ENCODE measurements around the gene PDE7B.
"Not testable (repeated sequence)": the region's sequence is repeated elsewhere in the genome, so short reads cannot be mapped to it uniquely, and the experiment has no call there.

Gene PDE7B

GRCh38 chr6:136112262-136112661, 260.8 kb downstream of the PDE7B start:
- DNase-seq (ENCODE audit: low spot score): no peak

GRCh38 chr6:136113736-136114173, 262.3 kb downstream of the PDE7B start:
- peak; percentile 67 for DNase-seq (ENCODE audit: low spot score)

GRCh38 chr6:136114661-136115060, 263.2 kb downstream of the PDE7B start:
- no peak for DNase-seq (ENCODE audit: low spot score)

GRCh38 chr6:136115941-136116340, 264.4 kb downstream of the PDE7B start:
- DNase-seq (ENCODE audit: low spot score): no peak

GRCh38 chr6:136117081-136117480, 265.6 kb downstream of the PDE7B start:
- DNase-seq (ENCODE audit: low spot score): no peak

- no peak for DNase-seq (ENCODE audit: low spot score)
Observed at GRCh38 chr6:136118787-136119186, 267.3 kb downstream of the PDE7B start.

GRCh38 chr6:136123468-136123867, 272.0 kb downstream of the PDE7B start:
- no peak for DNase-seq (ENCODE audit: low spot score)

- no peak for DNase-seq (ENCODE audit: low spot score)
Observed at GRCh38 chr6:136125585-136125984, 274.1 kb downstream of the PDE7B start.

- no peak for DNase-seq (ENCODE audit: low spot score)
Observed at GRCh38 chr6:136127873-136128272, 276.4 kb downstream of the PDE7B start.

- DNase-seq (ENCODE audit: low spot score): no peak
Observed at GRCh38 chr6:136129365-136129764, 277.9 kb downstream of the PDE7B start.

- no peak for DNase-seq (ENCODE audit: low spot score)
Observed at GRCh38 chr6:136134268-136134667, 282.8 kb downstream of the PDE7B start.

GRCh38 chr6:136134751-136135150, 283.2 kb downstream of the PDE7B start:
- DNase-seq (ENCODE audit: low spot score): no peak

- DNase-seq (ENCODE audit: low spot score): no peak
Observed at GRCh38 chr6:136136274-136136673, 284.8 kb downstream of the PDE7B start.

GRCh38 chr6:136137008-136137692, 285.6 kb downstream of the PDE7B start:
- no peak for DNase-seq (ENCODE audit: low spot score)

GRCh38 chr6:136137739-136138402, 286.4 kb downstream of the PDE7B start:
- DNase-seq (ENCODE audit: low spot score): no peak

GRCh38 chr6:136139111-136139510, 287.6 kb downstream of the PDE7B start:
- DNase-seq (ENCODE audit: low spot score): not testable (repeated sequence)

GRCh38 chr6:136144251-136145023, 292.9 kb downstream of the PDE7B start:
- DNase-seq (ENCODE audit: low spot score): no peak

- no peak for DNase-seq (ENCODE audit: low spot score)
Observed at GRCh38 chr6:136146130-136146529, 294.6 kb downstream of the PDE7B start.

GRCh38 chr6:136147342-136147741, 295.8 kb downstream of the PDE7B start:
- DNase-seq (ENCODE audit: low spot score): no peak

GRCh38 chr6:136148051-136148450, 296.6 kb downstream of the PDE7B start:
- DNase-seq (ENCODE audit: low spot score): no peak

- no peak for DNase-seq (ENCODE audit: low spot score)
Observed at GRCh38 chr6:136148523-136148922, 297.0 kb downstream of the PDE7B start.

- no peak for DNase-seq (ENCODE audit: low spot score)
Observed at GRCh38 chr6:136149311-136149710, 297.8 kb downstream of the PDE7B start.

GRCh38 chr6:136150961-136151360, 299.5 kb downstream of the PDE7B start:
- no peak for DNase-seq (ENCODE audit: low spot score)
